GM11168 (cell line): ENCODE measurements around the gene ZNF471.

Experiments used
- in situ Hi-C: fragments of 300-500 bp; cut with MboI; formaldehyde crosslinking; loops from one replicate; pipeline ENCODE4 v1.12.0; 2022; ENCODE audit warnings: low sequenced_read_pairs; ENCODE audit not compliant: unreplicated experiment

The ZNF471 gene

DNA sequence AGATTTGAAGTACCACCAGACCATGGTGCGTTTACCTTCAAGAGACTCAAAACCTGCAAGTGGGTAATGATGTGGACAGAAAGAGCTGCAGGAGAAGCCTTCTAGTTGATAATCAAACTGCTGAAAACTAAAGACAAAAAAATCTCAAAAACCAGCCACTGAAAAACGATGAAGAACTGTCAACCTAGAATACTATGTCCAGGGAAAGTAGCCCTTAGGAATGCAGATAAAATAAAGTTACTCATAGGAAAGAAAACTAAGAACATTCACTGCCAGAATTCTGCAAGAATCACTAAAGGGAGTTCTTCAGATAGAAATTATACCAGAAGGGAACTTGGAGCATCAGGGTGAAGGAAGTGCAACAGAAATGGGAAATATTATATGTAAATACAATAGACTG is 64.9 kb downstream of the ZNF471 start:
- in situ Hi-C loops, result no loop called here

DNA sequence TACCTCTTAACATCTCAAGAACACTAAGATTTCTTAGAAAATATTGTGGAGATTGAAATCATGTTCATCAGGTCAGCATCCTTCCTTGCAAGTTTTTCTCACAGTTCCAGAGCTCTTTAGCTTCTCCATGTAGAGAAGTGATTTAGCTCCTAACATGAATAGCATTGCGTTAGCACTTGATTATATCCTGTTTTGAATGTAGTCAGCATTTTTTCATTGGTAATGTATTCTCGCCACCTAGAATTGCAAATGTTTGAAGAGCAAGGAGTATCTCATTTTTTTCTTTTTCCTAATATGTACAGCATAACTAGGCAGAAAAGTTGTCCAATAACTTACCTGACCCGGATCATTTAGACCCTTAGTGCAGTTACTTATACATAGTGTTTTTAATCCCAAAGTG is 66.3 kb downstream of the ZNF471 start:
- in situ Hi-C loops, result no loop called here

DNA sequence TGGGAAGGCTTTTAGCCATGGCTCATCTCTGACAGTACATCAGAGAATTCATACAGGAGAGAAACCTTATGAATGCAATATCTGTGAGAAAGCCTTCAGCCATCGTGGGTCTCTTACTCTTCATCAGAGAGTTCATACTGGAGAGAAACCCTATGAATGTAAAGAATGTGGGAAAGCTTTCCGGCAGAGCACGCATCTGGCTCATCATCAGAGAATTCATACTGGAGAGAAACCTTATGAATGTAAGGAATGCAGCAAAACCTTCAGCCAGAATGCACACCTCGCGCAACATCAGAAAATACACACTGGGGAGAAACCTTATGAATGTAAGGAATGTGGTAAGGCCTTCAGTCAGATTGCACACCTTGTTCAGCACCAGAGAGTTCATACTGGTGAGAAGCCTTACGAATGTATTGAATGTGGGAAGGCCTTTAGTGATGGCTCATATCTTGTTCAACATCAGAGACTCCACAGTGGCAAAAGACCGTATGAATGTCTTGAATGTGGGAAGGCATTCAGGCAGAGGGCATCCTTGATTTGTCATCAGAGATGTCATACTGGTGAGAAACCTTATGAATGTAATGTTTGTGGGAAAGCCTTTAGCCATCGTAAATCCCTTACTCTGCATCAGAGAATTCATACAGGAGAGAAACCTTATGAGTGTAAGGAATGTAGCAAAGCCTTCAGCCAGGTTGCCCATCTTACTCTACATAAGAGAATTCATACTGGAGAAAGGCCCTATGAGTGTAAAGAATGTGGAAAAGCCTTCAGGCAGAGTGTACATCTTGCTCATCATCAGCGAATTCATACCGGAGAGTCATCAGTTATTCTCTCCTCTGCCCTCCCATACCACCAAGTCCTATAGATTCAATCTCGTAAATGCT is 70.3 kb downstream of the ZNF471 start:
- in situ Hi-C loops, result no loop called here
